A549 (cell line): ENCODE results near the gene SPRR2A.
"Not testable (repeated sequence)": the region's sequence is repeated elsewhere in the genome, so short reads cannot be mapped to it uniquely, and the experiment has no call there.

Source experiments
- JUN ChIP-seq, 2 experiments: fragments of >200 bp; sonication (Bioruptor Twin); formaldehyde crosslinking; IDR thresholded peaks; 2 replicates in 1 of 2; 3 replicates in 1 of 2; pipeline ENCODE4 v1.6.1; 2016 to 2017
- PHF8 ChIP-seq: fragments of 200-600 bp; sonication (generic); IDR thresholded peaks from 2 replicates; pipeline ENCODE4 v1.6.1; 2016; ENCODE audit warnings: low read depth, mild to moderate bottlenecking, antibody characterized with exemption, moderate library complexity, borderline replicate concordance
- RAD21 ChIP-seq, 2 experiments: fragments of >200 bp in 1 of 2; sonication (Bioruptor Twin) in 1 of 2; formaldehyde crosslinking in 1 of 2; IDR thresholded peaks in 1 of 2; conservative IDR thresholded peaks in 1 of 2; 2 replicates in 1 of 2; 3 replicates in 1 of 2; pipeline ENCODE4 v1.6.1; 2012 to 2018; ENCODE audit warnings: inconsistent platforms in 1 of 2
- ZFP36 ChIP-seq: fragments of 450-650 bp; IDR thresholded peaks from 2 replicates; pipeline ENCODE4 v1.6.1; 2014; ENCODE audit warnings: borderline replicate concordance; ENCODE audit not compliant: partially characterized antibody
- TF ChIP-seq, protein P1 (sequence below): fragments of >200 bp; sonication (Bioruptor Twin); formaldehyde crosslinking; IDR thresholded peaks from 3 replicates; pipeline ENCODE4 v1.5.1; 2016

DNA sequence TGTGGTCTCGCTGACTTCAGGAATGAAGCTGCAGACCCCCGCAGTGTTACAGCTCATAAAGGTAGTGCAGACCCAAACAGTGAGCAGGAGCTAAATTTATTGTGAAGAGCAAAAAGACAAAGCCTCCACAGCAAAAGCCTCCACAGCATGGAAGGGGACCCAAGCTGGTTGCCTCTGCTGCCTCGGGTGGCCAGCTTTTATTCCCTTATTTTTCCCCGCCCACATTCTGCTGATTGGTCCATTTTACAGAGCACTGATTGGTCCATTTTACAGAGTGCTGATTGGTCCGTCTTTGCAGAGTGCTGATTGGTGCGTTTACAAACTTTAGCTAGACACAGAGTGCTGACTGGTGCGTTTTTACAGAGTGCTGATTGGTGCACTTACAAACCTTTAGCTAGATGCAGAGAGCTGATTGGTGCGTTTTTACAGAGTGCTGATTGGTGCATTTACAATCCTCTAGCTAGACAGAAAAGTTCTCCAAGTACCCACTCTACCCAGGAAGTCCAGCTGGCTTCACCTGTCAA is 46.0 kb downstream of the SPRR2A start:
- not testable (repeated sequence) for TF ChIP-seq JUN (IDR thresholded peaks at IDR 0.05); RAD21 (conservative IDR thresholded peaks at IDR 0.05 in 1 of 2, IDR thresholded peaks at IDR 0.05 in 1 of 2); ZFP36; PHF8
- TF ChIP-seq, protein P1, sequence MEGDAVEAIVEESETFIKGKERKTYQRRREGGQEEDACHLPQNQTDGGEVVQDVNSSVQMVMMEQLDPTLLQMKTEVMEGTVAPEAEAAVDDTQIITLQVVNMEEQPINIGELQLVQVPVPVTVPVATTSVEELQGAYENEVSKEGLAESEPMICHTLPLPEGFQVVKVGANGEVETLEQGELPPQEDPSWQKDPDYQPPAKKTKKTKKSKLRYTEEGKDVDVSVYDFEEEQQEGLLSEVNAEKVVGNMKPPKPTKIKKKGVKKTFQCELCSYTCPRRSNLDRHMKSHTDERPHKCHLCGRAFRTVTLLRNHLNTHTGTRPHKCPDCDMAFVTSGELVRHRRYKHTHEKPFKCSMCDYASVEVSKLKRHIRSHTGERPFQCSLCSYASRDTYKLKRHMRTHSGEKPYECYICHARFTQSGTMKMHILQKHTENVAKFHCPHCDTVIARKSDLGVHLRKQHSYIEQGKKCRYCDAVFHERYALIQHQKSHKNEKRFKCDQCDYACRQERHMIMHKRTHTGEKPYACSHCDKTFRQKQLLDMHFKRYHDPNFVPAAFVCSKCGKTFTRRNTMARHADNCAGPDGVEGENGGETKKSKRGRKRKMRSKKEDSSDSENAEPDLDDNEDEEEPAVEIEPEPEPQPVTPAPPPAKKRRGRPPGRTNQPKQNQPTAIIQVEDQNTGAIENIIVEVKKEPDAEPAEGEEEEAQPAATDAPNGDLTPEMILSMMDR = not testable (repeated sequence)
